HG02798 (cell line): Measurements from ENCODE around the gene FAM221A.
"Not testable (repeated sequence)": the region's sequence is repeated elsewhere in the genome, so short reads cannot be mapped to it uniquely, and the experiment has no call there.

Source experiments
- ATAC-seq: cut with Tn5 transposase; IDR thresholded peaks from one replicate; pipeline ENCODE4 v1.9.1; 2021; ENCODE audit warnings: mild to moderate bottlenecking; ENCODE audit not compliant: unreplicated experiment, poor library complexity

Gene FAM221A

GRCh38 chr7:23698822-23699221 lies 18.8 kb downstream of the FAM221A start:
- ATAC-seq: no peak

GRCh38 chr7:23700046-23700445 lies 20.0 kb downstream of the FAM221A start:
- no peak for ATAC-seq

GRCh38 chr7:23709081-23709750 lies 29.2 kb downstream of the FAM221A start:
- no peak for ATAC-seq

GRCh38 chr7:23710000-23710399 lies 30.0 kb downstream of the FAM221A start, which contains the start of gene STK31:
TSS of gene STK31 (plus strand) at chr7:23710219. CDS start at chr7:23710286, 67 bp downstream.
- no peak for ATAC-seq

GRCh38 chr7:23712368-23713284 lies 32.6 kb downstream of the FAM221A start:
- no peak for ATAC-seq

GRCh38 chr7:23713285-23714149 lies 33.5 kb downstream of the FAM221A start:
- ATAC-seq: no peak

GRCh38 chr7:23714150-23714464 lies 34.1 kb downstream of the FAM221A start:
- ATAC-seq: no peak

GRCh38 chr7:23714579-23714978 lies 34.6 kb downstream of the FAM221A start:
- no peak for ATAC-seq

- ATAC-seq: no peak
Observed at GRCh38 chr7:23715099-23715498, 35.1 kb downstream of the FAM221A start.

GRCh38 chr7:23717788-23718187 lies 37.8 kb downstream of the FAM221A start:
- no peak for ATAC-seq

- no peak for ATAC-seq
Observed at GRCh38 chr7:23721456-23721855, 41.5 kb downstream of the FAM221A start.

- ATAC-seq: not testable (repeated sequence)
Observed at GRCh38 chr7:23722587-23723216, 42.7 kb downstream of the FAM221A start.

GRCh38 chr7:23724113-23724512 lies 44.1 kb downstream of the FAM221A start:
- ATAC-seq: not testable (repeated sequence)

- ATAC-seq: no peak
Observed at GRCh38 chr7:23742051-23742450, 62.1 kb downstream of the FAM221A start.

GRCh38 chr7:23743226-23743625 lies 63.2 kb downstream of the FAM221A start:
- no peak for ATAC-seq

GRCh38 chr7:23746629-23747028 lies 66.6 kb downstream of the FAM221A start:
- ATAC-seq: no peak

GRCh38 chr7:23751852-23752251 lies 71.9 kb downstream of the FAM221A start:
- no peak for ATAC-seq
